ENCODE measurements around the gene TENM3. TPM values are rescaled to one million over a fixed set of nuclear protein-coding genes. Genes with fewer than 3 reads are reported as not detected.

TENM3 gene
- total RNA-seq, 2 experiments from 2014 or later = not detected

GRCh38 chr4:182303847-182304246 lies 60.6 kb downstream of the TENM3 start:
- intact Hi-C loops (cut with micrococcal nuclease) = no loop called here
- Mint-ChIP-seq H3K27me3 (no peaks in the 10 kb centered on the region), H3K4me1 (ENCODE audit: low read depth) (no peaks in the 10 kb centered on the region), H3K36me3 (ENCODE audit: low read depth) (no peaks in the 10 kb centered on the region), H3K9me3 (no peaks in the 10 kb centered on the region), H3K27ac (no peak overlapping the region), H3K4me3 (no peak overlapping the region)
- DNase-seq = no peak
- POLR2A ChIA-PET = no interaction called here
- no peak for TF ChIP-seq CTCF (IDR thresholded peaks at IDR 0.05)
- ATAC-seq = no peak
- CTCF ChIA-PET = no interaction called here

- ChIA-PET POLR2A (no interaction called here), CTCF (no interaction called here)
- Mint-ChIP-seq H3K4me3 (no peak overlapping the region), H3K36me3 (ENCODE audit: low read depth) (no peaks in the 10 kb centered on the region), H3K27ac (no peak overlapping the region), H3K4me1 (ENCODE audit: low read depth) (no peaks in the 10 kb centered on the region), H3K27me3 (no peaks in the 10 kb centered on the region), H3K9me3 (no peaks in the 10 kb centered on the region)
- no peak for TF ChIP-seq CTCF (IDR thresholded peaks at IDR 0.05)
- ATAC-seq (no peak), DNase-seq (no peak)
- intact Hi-C loops (cut with micrococcal nuclease) = no loop called here
Measured at GRCh38 chr4:182306792-182307507, 63.7 kb downstream of the TENM3 start.

GRCh38 chr4:182307746-182308145 lies 64.5 kb downstream of the TENM3 start:
- Mint-ChIP-seq H3K36me3 (ENCODE audit: low read depth) (no peaks in the 10 kb centered on the region), H3K27me3 (no peaks in the 10 kb centered on the region), H3K4me3 (no peak overlapping the region), H3K9me3 (no peaks in the 10 kb centered on the region), H3K4me1 (ENCODE audit: low read depth) (no peaks in the 10 kb centered on the region), H3K27ac (no peak overlapping the region)
- intact Hi-C loops (cut with micrococcal nuclease) = no loop called here
- no peak for ATAC-seq
- no peak for TF ChIP-seq CTCF (IDR thresholded peaks at IDR 0.05)
- ChIA-PET POLR2A (no interaction called here), CTCF (no interaction called here)
- no peak for DNase-seq

GRCh38 chr4:182309877-182310276 lies 66.7 kb downstream of the TENM3 start:
- Mint-ChIP-seq H3K27ac (no peak overlapping the region), H3K4me3 (no peak overlapping the region), H3K9me3 (peaks cover 7% of the 10 kb centered on the region), H3K36me3 (ENCODE audit: low read depth) (no peaks in the 10 kb centered on the region), H3K27me3 (no peaks in the 10 kb centered on the region), H3K4me1 (ENCODE audit: low read depth) (no peaks in the 10 kb centered on the region)
- no peak for TF ChIP-seq CTCF (IDR thresholded peaks at IDR 0.05)
- intact Hi-C loops (cut with micrococcal nuclease) = no loop called here
- ChIA-PET CTCF (no interaction called here), POLR2A (no interaction called here)
- no peak for ATAC-seq
- no peak for DNase-seq

- ChIA-PET CTCF (no interaction called here), POLR2A (no interaction called here)
- no peak for DNase-seq
- no peaks in the 10 kb centered on the region for H3K36me3 Mint-ChIP-seq (ENCODE audit: low read depth)
- no peak for TF ChIP-seq CTCF (IDR thresholded peaks at IDR 0.05)
- ATAC-seq = no peak
- peaks cover 8% of the 10 kb centered on the region for H3K9me3 Mint-ChIP-seq
- no peaks in the 10 kb centered on the region for H3K4me1 Mint-ChIP-seq (ENCODE audit: low read depth)
- no peak overlapping the region for H3K4me3 Mint-ChIP-seq
- no peak overlapping the region for H3K27ac Mint-ChIP-seq
- no peaks in the 10 kb centered on the region for H3K27me3 Mint-ChIP-seq
- intact Hi-C loops (cut with micrococcal nuclease) = no loop called here
Measured at GRCh38 chr4:182310316-182310715, 67.1 kb downstream of the TENM3 start.

Measured in activated CD8-positive, alpha-beta T cell treated with anti-CD3 and anti-CD28 coated beads for 36 hours (primary cell).